Measurements from ENCODE around the gene MARCKSL1.

MARCKSL1 gene, protein sequence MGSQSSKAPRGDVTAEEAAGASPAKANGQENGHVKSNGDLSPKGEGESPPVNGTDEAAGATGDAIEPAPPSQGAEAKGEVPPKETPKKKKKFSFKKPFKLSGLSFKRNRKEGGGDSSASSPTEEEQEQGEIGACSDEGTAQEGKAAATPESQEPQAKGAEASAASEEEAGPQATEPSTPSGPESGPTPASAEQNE

DNA sequence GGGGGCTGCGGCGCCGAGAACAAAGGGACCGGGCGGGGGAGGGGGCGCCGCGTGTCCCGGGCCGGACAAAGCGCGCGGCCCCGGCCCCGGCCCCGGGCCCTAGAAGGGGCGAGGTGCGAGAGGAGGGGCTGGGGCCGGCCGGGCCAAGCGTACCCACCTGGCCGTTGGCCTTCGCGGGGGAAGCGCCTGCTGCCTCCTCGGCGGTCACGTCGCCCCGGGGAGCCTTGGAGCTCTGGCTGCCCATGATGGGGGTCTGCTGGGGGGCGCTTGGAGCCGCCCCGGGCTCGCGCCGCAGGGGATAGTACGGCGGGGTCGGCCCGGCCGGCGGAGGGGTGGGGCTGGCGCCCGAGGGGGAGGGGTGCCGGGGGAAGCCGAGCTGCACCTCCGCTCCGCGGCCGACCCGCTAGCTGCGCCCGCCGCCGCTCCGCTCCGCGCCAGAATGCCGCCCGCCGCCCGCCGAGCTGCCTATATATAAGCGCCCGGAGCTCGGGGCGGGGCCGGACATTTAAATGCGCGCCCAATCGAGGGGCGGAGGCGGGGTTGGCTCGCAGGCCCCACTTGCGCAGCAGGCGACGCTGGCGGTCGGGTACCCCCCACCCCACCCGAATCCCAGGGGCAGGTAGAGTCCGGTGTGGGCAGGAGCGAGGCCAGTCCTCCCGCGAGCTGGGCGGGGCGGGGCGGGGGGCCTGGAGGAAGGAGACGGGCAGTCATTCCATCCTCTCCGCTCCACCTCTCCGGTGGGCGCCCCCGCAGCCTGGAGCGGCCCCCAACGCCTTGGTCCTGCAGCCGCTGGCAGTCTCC is at the start of gene MARCKSL1:
TSS of gene MARCKSL1 (minus strand) at position 444 of the 801 bp plus-strand sequence. CDS start at position 244, 200 bp downstream.
- Histone ChIP-seq H3K9ac (ENCODE audit: low read depth in 1 of 2, low read length in 2 of 2) (peak within 1 kb of the TSS; percentile 55 to 64), H3K36me3 (ENCODE audit: control insufficient read depth in 1 of 2, insufficient read depth in 2 of 2, low read length in 2 of 2) (peaks cover 11 to 22% of the 10 kb centered on the region in 2 donors), H3K27me3 (ENCODE audit: control insufficient read depth in 1 of 2, insufficient read depth in 2 of 2, low read length in 2 of 2) (no peaks in the 10 kb centered on the region), H3K9me3 (ENCODE audit: control insufficient read depth in 1 of 2, low read length in 2 of 2) (no peaks in the 10 kb centered on the region), H3K4me1 (ENCODE audit: control insufficient read depth in 1 of 2, insufficient read depth in 2 of 2, low read length in 2 of 2) (peaks cover 38 to 46% of the 10 kb centered on the region in 2 donors), H3K27ac (ENCODE audit: low read depth, low read length) (no peak within 1 kb of the TSS), H3K4me3 (ENCODE audit: low read depth in 1 of 2, low read length in 2 of 2) (peak within 1 kb of the TSS; percentile 56 to 74)

DNA sequence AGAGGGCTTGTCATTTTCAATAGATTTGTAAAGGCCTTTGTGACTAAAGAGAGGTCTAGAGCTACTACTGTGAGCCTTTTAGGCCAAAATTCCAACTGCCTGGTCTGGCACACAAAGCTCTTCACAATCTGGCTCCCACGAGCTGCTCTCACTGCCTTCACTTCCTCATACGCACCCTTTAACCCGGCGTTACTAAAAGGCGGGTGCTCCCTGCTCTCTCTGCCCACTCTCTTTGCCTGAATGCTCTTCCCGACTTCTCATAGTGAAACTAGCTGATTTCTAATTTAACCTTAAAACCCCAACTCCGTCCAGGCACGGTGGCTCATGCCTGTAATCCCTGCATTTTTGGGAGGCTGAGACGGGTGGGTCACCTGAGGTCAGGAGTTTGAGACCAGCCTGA is 44.0 kb upstream of the MARCKSL1 start:
- H3K4me1 ChIP-seq (ENCODE audit: control insufficient read depth in 1 of 2, insufficient read depth in 2 of 2, low read length in 2 of 2), result no peaks in the 10 kb centered on the region
- H3K27ac ChIP-seq (ENCODE audit: low read depth, low read length), result no peak overlapping the region
- no peak overlapping the region for H3K4me3 ChIP-seq (ENCODE audit: low read depth in 1 of 2, low read length in 2 of 2)
- no peak overlapping the region for H3K9ac ChIP-seq (ENCODE audit: low read depth in 1 of 2, low read length in 2 of 2)
- H3K27me3 ChIP-seq (ENCODE audit: control insufficient read depth in 1 of 2, insufficient read depth in 2 of 2, low read length in 2 of 2), result no peaks in the 10 kb centered on the region
- peaks cover 65 to 100% of the 10 kb centered on the region in 2 donors for H3K36me3 ChIP-seq (ENCODE audit: control insufficient read depth in 1 of 2, insufficient read depth in 2 of 2, low read length in 2 of 2)
- no peaks in the 10 kb centered on the region for H3K9me3 ChIP-seq (ENCODE audit: control insufficient read depth in 1 of 2, low read length in 2 of 2)

DNA sequence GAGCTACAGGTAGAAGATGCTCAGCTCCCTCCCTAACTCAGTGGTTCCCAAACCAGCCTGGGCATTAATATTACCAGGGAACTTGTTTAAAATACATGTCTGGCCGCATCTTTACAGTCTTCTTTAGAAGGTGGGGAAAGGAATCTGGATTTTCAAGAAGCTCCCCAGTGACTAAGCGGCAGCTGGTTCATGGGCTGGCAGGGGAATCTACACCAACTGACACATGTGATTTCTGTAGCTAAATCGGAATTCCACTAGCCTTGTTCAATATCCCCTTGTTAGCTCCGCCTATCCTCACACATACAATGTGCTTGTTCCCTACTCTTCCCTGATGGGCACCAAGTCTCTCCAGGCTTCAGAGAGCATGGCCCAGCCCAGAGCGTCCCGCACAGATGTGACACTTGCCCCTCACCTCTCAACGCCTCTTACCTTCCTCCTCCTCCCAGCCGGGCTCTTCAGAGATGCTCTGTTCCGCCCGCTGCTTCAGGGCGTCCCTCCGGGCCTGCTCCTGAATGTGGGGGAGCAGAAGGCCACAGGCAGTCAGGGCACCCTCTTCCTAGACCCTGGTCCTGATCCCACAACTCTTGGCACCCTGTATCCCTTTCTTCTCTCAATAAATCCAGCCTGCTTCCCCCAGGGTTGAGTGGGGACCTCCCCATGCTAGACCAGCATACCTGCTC is 41.6 kb upstream of the MARCKSL1 start:
- Histone ChIP-seq H3K4me3 (ENCODE audit: low read depth in 1 of 2, low read length in 2 of 2) (no peak overlapping the region), H3K27me3 (ENCODE audit: control insufficient read depth in 1 of 2, insufficient read depth in 2 of 2, low read length in 2 of 2) (no peaks in the 10 kb centered on the region), H3K27ac (ENCODE audit: low read depth, low read length) (no peak overlapping the region), H3K4me1 (ENCODE audit: control insufficient read depth in 1 of 2, insufficient read depth in 2 of 2, low read length in 2 of 2) (no peaks in the 10 kb centered on the region), H3K36me3 (ENCODE audit: control insufficient read depth in 1 of 2, insufficient read depth in 2 of 2, low read length in 2 of 2) (peaks cover 61 to 100% of the 10 kb centered on the region in 2 donors), H3K9ac (ENCODE audit: low read depth in 1 of 2, low read length in 2 of 2) (no peak overlapping the region), H3K9me3 (ENCODE audit: control insufficient read depth in 1 of 2, low read length in 2 of 2) (no peaks in the 10 kb centered on the region)

DNA sequence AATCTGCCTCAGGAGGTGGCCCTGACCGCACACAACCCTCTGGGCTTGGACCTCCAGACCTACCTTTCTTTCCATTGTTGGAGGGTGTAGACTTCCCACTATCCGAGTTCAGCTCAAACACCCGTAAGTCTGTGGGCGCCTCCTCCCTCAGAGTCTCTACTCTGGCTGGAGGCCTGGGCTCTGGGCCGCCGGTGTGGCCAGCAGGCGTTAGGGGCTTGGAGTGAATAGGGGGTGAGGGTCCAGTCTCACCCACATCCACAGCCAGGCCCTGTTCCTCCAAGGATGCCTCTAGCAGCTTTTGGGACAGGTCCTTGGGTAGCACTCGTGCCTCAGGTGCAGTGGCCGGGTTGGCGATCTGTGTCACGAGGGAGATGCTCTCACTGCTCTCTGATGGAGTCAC is 40.2 kb upstream of the MARCKSL1 start:
- peaks cover 66 to 97% of the 10 kb centered on the region in 2 donors for H3K36me3 ChIP-seq (ENCODE audit: control insufficient read depth in 1 of 2, insufficient read depth in 2 of 2, low read length in 2 of 2)
- H3K27ac ChIP-seq (ENCODE audit: low read depth, low read length), result no peak overlapping the region
- H3K27me3 ChIP-seq (ENCODE audit: control insufficient read depth in 1 of 2, insufficient read depth in 2 of 2, low read length in 2 of 2), result no peaks in the 10 kb centered on the region
- H3K9me3 ChIP-seq (ENCODE audit: control insufficient read depth in 1 of 2, low read length in 2 of 2), result no peaks in the 10 kb centered on the region
- peaks cover 0 to 3% of the 10 kb centered on the region in 2 donors for H3K4me1 ChIP-seq (ENCODE audit: control insufficient read depth in 1 of 2, insufficient read depth in 2 of 2, low read length in 2 of 2)
- no peak overlapping the region for H3K9ac ChIP-seq (ENCODE audit: low read depth in 1 of 2, low read length in 2 of 2)
- no peak overlapping the region for H3K4me3 ChIP-seq (ENCODE audit: low read depth in 1 of 2, low read length in 2 of 2)

DNA sequence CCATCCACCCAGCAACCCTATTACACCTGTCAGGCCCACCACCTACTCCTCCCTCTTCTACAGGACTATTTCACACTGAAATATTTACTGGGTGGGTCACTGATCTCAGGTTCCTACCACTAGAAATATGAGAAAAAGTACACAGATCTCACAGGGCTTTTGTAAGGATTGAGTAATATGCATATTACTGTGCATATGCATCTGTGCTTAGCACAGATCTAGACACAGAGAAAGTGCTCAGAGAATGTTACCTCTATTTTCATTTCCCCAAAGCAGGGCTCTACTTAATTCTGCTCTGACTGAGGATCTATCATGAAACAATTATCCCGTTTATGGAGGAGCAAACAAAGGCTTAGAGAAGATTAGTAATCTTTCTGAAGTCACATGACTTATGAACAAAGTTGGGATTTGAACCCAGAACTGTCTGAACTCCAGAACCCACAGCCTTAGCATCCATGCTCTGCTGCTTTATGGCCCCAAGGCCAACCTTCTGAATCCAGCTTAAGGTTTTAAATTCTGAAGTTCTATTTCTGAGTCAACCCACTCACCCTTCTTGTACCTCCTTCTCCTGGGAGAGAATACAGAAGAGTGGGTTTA is 38.1 kb upstream of the MARCKSL1 start:
- Histone ChIP-seq H3K4me3 (ENCODE audit: low read depth in 1 of 2, low read length in 2 of 2) (no peak overlapping the region), H3K9me3 (ENCODE audit: control insufficient read depth in 1 of 2, low read length in 2 of 2) (no peaks in the 10 kb centered on the region), H3K36me3 (ENCODE audit: control insufficient read depth in 1 of 2, insufficient read depth in 2 of 2, low read length in 2 of 2) (peaks cover 53 to 76% of the 10 kb centered on the region in 2 donors), H3K27ac (ENCODE audit: low read depth, low read length) (no peak overlapping the region), H3K4me1 (ENCODE audit: control insufficient read depth in 1 of 2, insufficient read depth in 2 of 2, low read length in 2 of 2) (peaks cover 0 to 3% of the 10 kb centered on the region in 2 donors), H3K9ac (ENCODE audit: low read depth in 1 of 2, low read length in 2 of 2) (no peak overlapping the region), H3K27me3 (ENCODE audit: control insufficient read depth in 1 of 2, insufficient read depth in 2 of 2, low read length in 2 of 2) (no peaks in the 10 kb centered on the region)

DNA sequence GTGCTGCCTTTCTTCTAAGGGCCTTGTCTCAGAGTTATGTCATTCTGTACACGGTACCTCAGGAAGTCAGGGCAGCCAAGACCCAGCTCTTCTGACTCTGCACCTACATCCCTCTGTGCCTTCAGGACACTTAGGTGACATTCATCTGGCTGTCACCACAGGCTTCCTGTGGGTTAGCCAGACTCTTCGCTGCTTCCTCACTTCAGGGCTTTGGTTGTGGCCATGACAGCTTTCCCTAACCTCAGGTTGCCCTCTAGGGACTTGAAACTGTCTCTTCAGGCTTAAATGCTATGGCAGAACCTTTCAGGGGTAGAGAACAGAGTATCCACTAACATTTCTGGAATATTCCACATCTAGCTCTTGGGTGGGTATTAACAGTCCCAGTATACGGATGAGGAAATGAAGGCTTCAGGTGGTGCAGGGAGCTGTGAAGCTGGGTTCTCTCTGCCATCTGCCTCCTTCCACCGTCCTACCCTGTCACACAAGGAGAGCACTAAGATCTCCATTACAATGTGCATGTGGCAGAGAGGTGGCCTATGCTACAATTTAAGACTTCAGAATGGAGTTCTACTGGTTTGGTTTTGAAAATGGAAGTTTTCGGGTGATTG is 36.2 kb upstream of the MARCKSL1 start:
- no peak overlapping the region for H3K4me3 ChIP-seq (ENCODE audit: low read depth in 1 of 2, low read length in 2 of 2)
- no peaks in the 10 kb centered on the region for H3K27me3 ChIP-seq (ENCODE audit: control insufficient read depth in 1 of 2, insufficient read depth in 2 of 2, low read length in 2 of 2)
- H3K9ac ChIP-seq (ENCODE audit: low read depth in 1 of 2, low read length in 2 of 2), result no peak overlapping the region
- no peak overlapping the region for H3K27ac ChIP-seq (ENCODE audit: low read depth, low read length)
- peaks cover 0 to 3% of the 10 kb centered on the region in 2 donors for H3K4me1 ChIP-seq (ENCODE audit: control insufficient read depth in 1 of 2, insufficient read depth in 2 of 2, low read length in 2 of 2)
- peaks cover 49 to 76% of the 10 kb centered on the region in 2 donors for H3K36me3 ChIP-seq (ENCODE audit: control insufficient read depth in 1 of 2, insufficient read depth in 2 of 2, low read length in 2 of 2)
- H3K9me3 ChIP-seq (ENCODE audit: control insufficient read depth in 1 of 2, low read length in 2 of 2), result no peaks in the 10 kb centered on the region

DNA sequence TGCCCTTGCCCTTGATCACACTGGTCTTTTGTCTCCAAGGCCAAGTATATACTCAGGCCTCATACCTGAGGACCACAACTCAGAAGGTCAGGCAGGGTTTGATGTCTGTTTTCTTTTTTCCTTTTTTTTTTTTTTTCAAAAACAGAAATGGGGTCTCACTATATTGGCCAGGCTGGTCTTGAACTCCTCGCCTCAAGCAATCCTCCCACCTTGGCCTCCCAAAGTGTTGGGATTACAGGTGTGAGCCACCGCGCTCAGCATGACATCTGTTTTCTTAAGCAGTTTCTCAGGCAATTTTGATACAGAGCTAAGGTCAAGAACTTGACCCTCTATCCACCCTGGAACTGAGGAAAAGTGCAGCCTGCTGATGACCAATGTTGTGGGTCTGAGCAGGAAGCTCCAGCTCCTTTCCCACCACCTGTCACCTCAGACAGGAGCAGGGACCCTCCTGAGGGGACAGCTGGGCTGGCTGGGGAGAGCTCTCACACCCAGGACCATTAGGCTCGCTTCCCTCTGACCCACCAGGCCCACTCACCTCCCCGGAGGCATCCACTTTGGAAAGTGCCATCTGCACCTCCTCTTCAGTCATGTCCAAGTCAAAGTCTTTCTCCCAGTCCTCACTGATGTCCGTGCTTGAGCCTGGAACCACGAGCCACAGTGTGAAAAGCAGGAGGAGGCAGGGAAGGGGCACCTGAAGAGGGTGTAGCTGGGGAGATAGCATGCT is 32.0 kb upstream of the MARCKSL1 start:
- no peak overlapping the region for H3K9ac ChIP-seq (ENCODE audit: low read depth in 1 of 2, low read length in 2 of 2)
- no peak overlapping the region for H3K27ac ChIP-seq (ENCODE audit: low read depth, low read length)
- H3K4me1 ChIP-seq (ENCODE audit: control insufficient read depth in 1 of 2, insufficient read depth in 2 of 2, low read length in 2 of 2), result peaks cover 0 to 3% of the 10 kb centered on the region in 2 donors
- no peaks in the 10 kb centered on the region for H3K9me3 ChIP-seq (ENCODE audit: control insufficient read depth in 1 of 2, low read length in 2 of 2)
- H3K27me3 ChIP-seq (ENCODE audit: control insufficient read depth in 1 of 2, insufficient read depth in 2 of 2, low read length in 2 of 2), result no peaks in the 10 kb centered on the region
- peaks cover 47 to 72% of the 10 kb centered on the region in 2 donors for H3K36me3 ChIP-seq (ENCODE audit: control insufficient read depth in 1 of 2, insufficient read depth in 2 of 2, low read length in 2 of 2)
- H3K4me3 ChIP-seq (ENCODE audit: low read depth in 1 of 2, low read length in 2 of 2), result no peak overlapping the region

DNA sequence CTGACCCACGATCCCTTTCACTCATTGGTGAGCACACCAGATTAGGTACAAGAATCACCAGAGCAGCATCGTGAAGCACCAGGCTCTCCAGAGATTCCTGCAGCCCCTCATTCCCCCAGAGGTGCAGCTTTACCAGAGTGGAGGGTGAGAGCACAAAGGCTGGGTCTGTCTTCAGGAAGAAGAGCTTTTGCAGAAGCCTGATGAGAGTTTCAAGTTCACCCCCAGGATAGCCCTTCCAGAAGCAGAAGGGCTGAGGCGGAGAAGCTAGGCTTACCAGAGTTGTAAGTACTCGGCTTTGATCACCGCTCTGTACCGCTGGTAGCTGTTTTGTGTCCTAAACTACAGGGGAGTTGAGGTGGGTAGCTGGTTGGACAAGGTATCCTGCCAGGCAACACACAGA is 29.4 kb upstream of the MARCKSL1 start:
- Histone ChIP-seq H3K27me3 (ENCODE audit: control insufficient read depth in 1 of 2, insufficient read depth in 2 of 2, low read length in 2 of 2) (no peaks in the 10 kb centered on the region), H3K9ac (ENCODE audit: low read depth in 1 of 2, low read length in 2 of 2) (no peak overlapping the region), H3K4me1 (ENCODE audit: control insufficient read depth in 1 of 2, insufficient read depth in 2 of 2, low read length in 2 of 2) (peaks cover 0 to 7% of the 10 kb centered on the region in 2 donors), H3K9me3 (ENCODE audit: control insufficient read depth in 1 of 2, low read length in 2 of 2) (no peaks in the 10 kb centered on the region), H3K4me3 (ENCODE audit: low read depth in 1 of 2, low read length in 2 of 2) (no peak overlapping the region), H3K36me3 (ENCODE audit: control insufficient read depth in 1 of 2, insufficient read depth in 2 of 2, low read length in 2 of 2) (peaks cover 32 to 56% of the 10 kb centered on the region in 2 donors), H3K27ac (ENCODE audit: low read depth, low read length) (no peak overlapping the region)

DNA sequence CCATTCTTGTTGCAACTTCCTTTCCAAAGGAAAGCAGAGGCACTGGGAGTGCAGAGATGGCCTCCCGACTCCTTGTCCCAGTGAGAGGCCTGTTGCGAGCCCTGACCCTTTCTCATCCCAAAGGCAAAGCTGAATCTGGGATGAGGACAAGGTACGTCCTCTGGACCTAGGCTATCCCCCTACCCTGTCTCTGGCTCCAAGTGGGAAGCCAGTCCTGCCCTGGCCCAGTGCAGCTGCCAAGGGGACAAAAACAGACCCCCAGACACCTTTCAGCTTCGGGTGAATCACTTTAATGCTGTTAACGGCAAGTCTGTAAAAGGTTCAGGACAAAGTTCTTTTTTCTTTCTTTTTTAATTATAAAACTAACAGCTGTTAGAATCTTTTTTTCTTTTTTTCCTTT is 28.8 kb upstream of the MARCKSL1 start:
- Histone ChIP-seq H3K9ac (ENCODE audit: low read depth in 1 of 2, low read length in 2 of 2) (no peak overlapping the region), H3K27me3 (ENCODE audit: control insufficient read depth in 1 of 2, insufficient read depth in 2 of 2, low read length in 2 of 2) (no peaks in the 10 kb centered on the region), H3K36me3 (ENCODE audit: control insufficient read depth in 1 of 2, insufficient read depth in 2 of 2, low read length in 2 of 2) (peaks cover 32 to 56% of the 10 kb centered on the region in 2 donors), H3K4me1 (ENCODE audit: control insufficient read depth in 1 of 2, insufficient read depth in 2 of 2, low read length in 2 of 2) (peaks cover 0 to 7% of the 10 kb centered on the region in 2 donors), H3K9me3 (ENCODE audit: control insufficient read depth in 1 of 2, low read length in 2 of 2) (no peaks in the 10 kb centered on the region), H3K27ac (ENCODE audit: low read depth, low read length) (no peak overlapping the region), H3K4me3 (ENCODE audit: low read depth in 1 of 2, low read length in 2 of 2) (no peak overlapping the region)
